SK-N-SH (cell line): ENCODE data around the gene SDE2.

Experiments used
- CHD2 ChIP-seq: fragments of 150-350 bp; IDR thresholded peaks from 2 replicates; pipeline ENCODE4 v1.6.1; 2018; ENCODE audit warnings: low read length; ENCODE audit not compliant: partially characterized antibody
- CTCF ChIP-seq: fragments of 200-600 bp; sonication (generic); IDR thresholded peaks from 2 replicates; pipeline ENCODE4 v1.6.1; 2017; ENCODE audit warnings: antibody characterized with exemption, mild to moderate bottlenecking, moderate library complexity
- EP300 ChIP-seq, 2 experiments: IDR thresholded peaks; 2 replicates each; pipeline versions ENCODE4 v1.4.0 to v1.6.1; 2012; ENCODE audit warnings: borderline replicate concordance in 1 of 2, low read depth in 1 of 2, low read length in 1 of 2
- FOSL2 ChIP-seq: IDR thresholded peaks from 2 replicates; pipeline ENCODE4 v1.4.0; 2012; ENCODE audit warnings: low read depth, mild to moderate bottlenecking, moderate library complexity, borderline replicate concordance
- FOXM1 ChIP-seq: IDR thresholded peaks from 2 replicates; pipeline ENCODE4 v1.4.0; 2012; ENCODE audit warnings: low read depth, mild to moderate bottlenecking
- GABPA ChIP-seq: IDR thresholded peaks from 2 replicates; pipeline ENCODE4 v1.4.0; 2012; ENCODE audit warnings: low read depth, mild to moderate bottlenecking
- PBX3 ChIP-seq: IDR thresholded peaks from 2 replicates; pipeline ENCODE4; 2012
- POLR2AphosphoS5 ChIP-seq: IDR thresholded peaks from 2 replicates; pipeline ENCODE4 v1.6.1; 2012; ENCODE audit warnings: low read depth, low read length
- RCOR1 ChIP-seq: fragments of 150-350 bp; IDR thresholded peaks from 2 replicates; pipeline ENCODE4 v1.6.1; 2017; ENCODE audit warnings: antibody characterized with exemption, low read length
- REST ChIP-seq: IDR thresholded peaks from 2 replicates; pipeline ENCODE4 v1.6.1; 2012; ENCODE audit warnings: mild to moderate bottlenecking, low read depth, low read length, moderate library complexity
- SIN3A ChIP-seq: IDR thresholded peaks from 2 replicates; pipeline ENCODE4 v1.6.1; 2012; ENCODE audit warnings: low read depth, mild to moderate bottlenecking, low read length, moderate library complexity, borderline replicate concordance
- TAF1 ChIP-seq: IDR thresholded peaks from 2 replicates; pipeline ENCODE4 v1.6.1; 2012; ENCODE audit warnings: low read depth, mild to moderate bottlenecking, low read length, moderate library complexity, borderline replicate concordance
- TF ChIP-seq, protein P1 (sequence below): fragments of 150-350 bp; IDR thresholded peaks from 2 replicates; pipeline ENCODE4 v1.6.1; 2017; ENCODE audit warnings: antibody characterized with exemption, low read length, low read depth, borderline replicate concordance
- TF ChIP-seq, protein P2 (sequence below): IDR thresholded peaks from 2 replicates; pipeline ENCODE4 v1.4.0; 2012; ENCODE audit warnings: low read depth

GRCh38 chr1:225977937-225978748 lies 21.0 kb downstream of the SDE2 start:
- no peak for TF ChIP-seq PBX3
- TF ChIP-seq, protein P1, sequence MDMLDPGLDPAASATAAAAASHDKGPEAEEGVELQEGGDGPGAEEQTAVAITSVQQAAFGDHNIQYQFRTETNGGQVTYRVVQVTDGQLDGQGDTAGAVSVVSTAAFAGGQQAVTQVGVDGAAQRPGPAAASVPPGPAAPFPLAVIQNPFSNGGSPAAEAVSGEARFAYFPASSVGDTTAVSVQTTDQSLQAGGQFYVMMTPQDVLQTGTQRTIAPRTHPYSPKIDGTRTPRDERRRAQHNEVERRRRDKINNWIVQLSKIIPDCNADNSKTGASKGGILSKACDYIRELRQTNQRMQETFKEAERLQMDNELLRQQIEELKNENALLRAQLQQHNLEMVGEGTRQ = no peak
- TF ChIP-seq SIN3A = no peak
- TF ChIP-seq CTCF = no peak
- TF ChIP-seq, protein P2, sequence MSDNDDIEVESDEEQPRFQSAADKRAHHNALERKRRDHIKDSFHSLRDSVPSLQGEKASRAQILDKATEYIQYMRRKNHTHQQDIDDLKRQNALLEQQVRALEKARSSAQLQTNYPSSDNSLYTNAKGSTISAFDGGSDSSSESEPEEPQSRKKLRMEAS = no peak
- TF ChIP-seq EP300 (IDR thresholded peaks at IDR 0.05; ENCODE audit: borderline replicate concordance in 1 of 2, low read depth in 1 of 2, low read length in 1 of 2) = no peak
- TF ChIP-seq POLR2AphosphoS5 = no peak
- no peak for TF ChIP-seq TAF1
- no peak for TF ChIP-seq CHD2
- TF ChIP-seq RCOR1 = no peak
- TF ChIP-seq FOSL2 = no peak
- TF ChIP-seq REST = no peak
- TF ChIP-seq GABPA = no peak
- no peak for TF ChIP-seq FOXM1
